Vagina (tissue), 2 donors: ENCODE data around the gene MVK.

Experiments
- POLR2A ChIP-seq, 2 donors: fragments of 450-650 bp; IDR thresholded peaks; one replicate each; pipeline ENCODE4 v1.6.1; 2017; ENCODE audit warnings: antibody characterized with exemption in 2 of 2, mild to moderate bottlenecking in 2 of 2, moderate library complexity in 2 of 2
- POLR2AphosphoS5 ChIP-seq, 2 donors: sonication (generic); formaldehyde crosslinking; IDR thresholded peaks; one replicate each; pipeline ENCODE4 v1.9.0; 2017; ENCODE audit warnings: antibody characterized with exemption in 2 of 2, mild to moderate bottlenecking in 2 of 2, low read depth in 1 of 2; ENCODE audit not compliant: insufficient read depth in 1 of 2
- TF ChIP-seq, protein P1 (sequence below), 3 experiments: fragments of 450-650 bp in 2 of 3; fragments of 200-600 bp in 1 of 3; sonication (generic) in 1 of 3; IDR thresholded peaks; one replicate each; pipeline ENCODE4 v1.5.1; 2017 to 2019; ENCODE audit warnings: antibody characterized with exemption in 3 of 3, mild to moderate bottlenecking in 2 of 3, moderate library complexity in 2 of 3

DNA sequence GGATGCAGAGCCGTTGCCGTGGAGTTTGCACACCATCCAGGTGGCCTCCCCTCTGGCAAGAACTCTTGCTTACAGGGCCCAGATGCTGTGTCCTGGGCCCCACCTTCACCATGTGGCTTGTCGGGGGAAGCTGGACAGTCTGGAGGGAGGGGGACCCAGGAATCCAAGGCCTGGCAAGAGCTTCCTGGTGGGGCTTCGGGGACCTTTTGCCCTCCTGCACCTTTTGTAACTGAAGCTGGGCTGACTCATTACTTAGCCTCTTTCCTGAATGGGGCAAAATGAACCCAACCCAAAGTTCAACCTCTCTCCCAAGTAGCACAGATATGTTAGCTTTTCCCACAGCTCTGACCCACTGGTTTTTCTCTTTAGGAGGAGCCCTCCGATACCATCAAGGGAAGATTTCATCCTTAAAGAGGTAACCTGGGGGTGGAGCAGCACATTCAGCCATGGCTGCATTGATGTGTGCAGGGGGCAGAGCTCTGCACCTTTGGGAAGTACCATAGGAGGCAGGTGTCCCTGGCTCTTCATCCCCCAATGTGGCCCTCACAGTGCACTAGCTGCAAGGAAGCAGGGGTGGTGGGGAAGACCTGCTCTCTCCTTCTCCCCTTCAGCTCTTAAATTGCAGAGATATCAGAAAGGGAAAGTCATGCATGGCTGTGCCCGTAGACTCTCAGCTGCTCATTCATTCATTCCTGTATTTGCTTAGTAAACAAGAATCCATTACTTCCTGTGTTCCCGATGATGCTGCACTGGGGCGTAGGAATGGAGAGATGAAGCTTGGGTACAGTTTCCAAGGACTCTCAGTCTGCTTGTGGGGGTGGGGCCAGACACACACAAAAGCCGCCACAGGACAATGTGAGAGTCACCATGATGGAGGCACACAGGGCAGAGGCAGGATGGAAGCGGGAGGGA is 13.0 kb downstream of the MVK start:
- TF ChIP-seq POLR2A (IDR thresholded peaks at IDR 0.05) (no peak), POLR2AphosphoS5 (IDR thresholded peaks at IDR 0.05; ENCODE audit: insufficient read depth in 1 of 2, low read depth in 1 of 2) (no peak)
- TF ChIP-seq, protein P1, sequence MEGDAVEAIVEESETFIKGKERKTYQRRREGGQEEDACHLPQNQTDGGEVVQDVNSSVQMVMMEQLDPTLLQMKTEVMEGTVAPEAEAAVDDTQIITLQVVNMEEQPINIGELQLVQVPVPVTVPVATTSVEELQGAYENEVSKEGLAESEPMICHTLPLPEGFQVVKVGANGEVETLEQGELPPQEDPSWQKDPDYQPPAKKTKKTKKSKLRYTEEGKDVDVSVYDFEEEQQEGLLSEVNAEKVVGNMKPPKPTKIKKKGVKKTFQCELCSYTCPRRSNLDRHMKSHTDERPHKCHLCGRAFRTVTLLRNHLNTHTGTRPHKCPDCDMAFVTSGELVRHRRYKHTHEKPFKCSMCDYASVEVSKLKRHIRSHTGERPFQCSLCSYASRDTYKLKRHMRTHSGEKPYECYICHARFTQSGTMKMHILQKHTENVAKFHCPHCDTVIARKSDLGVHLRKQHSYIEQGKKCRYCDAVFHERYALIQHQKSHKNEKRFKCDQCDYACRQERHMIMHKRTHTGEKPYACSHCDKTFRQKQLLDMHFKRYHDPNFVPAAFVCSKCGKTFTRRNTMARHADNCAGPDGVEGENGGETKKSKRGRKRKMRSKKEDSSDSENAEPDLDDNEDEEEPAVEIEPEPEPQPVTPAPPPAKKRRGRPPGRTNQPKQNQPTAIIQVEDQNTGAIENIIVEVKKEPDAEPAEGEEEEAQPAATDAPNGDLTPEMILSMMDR (IDR thresholded peaks at IDR 0.05), result no peak
